GM21526 (cell line): ENCODE measurements around the gene PUS7.
"Not testable (repeated sequence)": the region's sequence is repeated elsewhere in the genome, so short reads cannot be mapped to it uniquely, and the experiment has no call there.

ENCODE experiments used
- ATAC-seq: cut with Tn5 transposase; IDR thresholded peaks from one replicate; pipeline ENCODE4 v1.9.1; 2021; ENCODE audit warnings: moderate library complexity; ENCODE audit not compliant: unreplicated experiment, low FRiP score

The PUS7 gene

GRCh38 chr7:105497016-105497415, 25.1 kb downstream of the PUS7 start:
- no peak for ATAC-seq

DNA sequence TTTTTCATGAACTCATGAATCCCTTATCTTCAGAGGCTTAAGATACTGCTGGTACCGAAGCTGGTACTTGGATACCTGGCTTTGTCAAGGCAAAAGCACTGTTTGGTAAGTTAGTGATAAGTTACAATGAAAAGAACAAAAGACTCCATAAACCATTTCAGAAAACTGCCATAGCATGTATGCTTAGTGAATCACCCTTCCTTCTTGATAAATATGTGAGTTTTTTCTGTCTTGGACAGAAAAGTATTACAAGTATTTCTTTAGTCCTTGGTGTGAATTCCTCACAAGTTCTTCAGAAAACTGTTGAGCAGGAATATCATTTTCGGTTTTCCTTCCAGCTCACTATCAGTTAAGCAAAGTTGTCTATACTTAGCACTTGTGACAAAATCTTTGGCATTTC, 25.6 kb downstream of the PUS7 start:
- ATAC-seq = no peak

DNA sequence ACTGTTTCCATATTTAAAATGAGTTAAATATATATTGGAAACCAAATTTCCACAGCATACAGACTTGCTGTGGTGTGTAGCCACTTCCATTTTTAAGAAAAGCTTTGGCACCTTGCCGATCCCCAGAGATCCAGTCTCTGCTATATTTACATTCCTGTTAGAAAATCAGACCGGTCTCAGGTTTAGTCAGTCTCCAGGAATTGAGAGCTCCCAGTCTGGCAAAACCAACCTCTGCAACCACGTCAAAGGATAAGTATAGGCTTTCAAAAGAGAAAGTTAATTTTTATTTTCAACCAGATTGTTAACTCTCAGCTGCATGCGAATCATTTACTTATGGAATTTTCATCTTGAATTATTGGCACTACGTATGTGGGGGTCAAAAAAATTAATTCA, 28.2 kb downstream of the PUS7 start:
- ATAC-seq = no peak

DNA sequence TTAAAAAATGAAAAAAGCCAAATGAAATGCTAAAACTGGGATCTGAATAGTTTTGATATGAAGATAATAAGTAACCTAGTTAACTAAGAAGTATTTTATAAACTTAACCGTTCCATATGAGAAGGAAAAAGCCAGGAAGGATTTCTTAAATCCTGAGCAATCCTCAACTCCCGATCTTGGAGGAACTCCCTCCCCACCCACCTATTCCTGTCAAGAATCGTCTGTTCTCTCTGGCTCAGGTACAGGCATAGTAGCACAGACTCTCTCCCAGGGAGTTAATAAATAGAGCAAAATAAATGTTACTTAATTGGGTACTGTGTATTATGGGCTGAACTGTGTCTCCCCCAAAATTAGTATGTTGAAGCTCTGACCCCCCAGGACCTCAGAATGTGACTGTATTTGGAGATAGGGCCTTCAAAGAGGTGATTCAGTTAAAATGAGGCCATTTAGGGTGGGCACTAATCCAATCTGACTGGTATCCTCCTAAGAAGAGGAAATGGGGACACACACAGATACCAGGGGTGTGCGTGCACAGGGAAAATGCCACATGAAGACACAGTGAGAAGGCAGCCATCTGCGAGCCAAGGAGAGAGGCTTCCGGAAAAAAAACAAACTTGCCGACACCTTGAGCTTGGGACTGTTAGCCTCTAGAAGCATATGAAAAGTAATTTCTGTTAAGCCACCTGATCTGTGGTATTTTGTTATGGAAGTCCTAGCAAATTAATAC, 28.7 kb downstream of the PUS7 start:
- ATAC-seq = no peak

GRCh38 chr7:105489409-105489808, 32.7 kb downstream of the PUS7 start:
- no peak for ATAC-seq

DNA sequence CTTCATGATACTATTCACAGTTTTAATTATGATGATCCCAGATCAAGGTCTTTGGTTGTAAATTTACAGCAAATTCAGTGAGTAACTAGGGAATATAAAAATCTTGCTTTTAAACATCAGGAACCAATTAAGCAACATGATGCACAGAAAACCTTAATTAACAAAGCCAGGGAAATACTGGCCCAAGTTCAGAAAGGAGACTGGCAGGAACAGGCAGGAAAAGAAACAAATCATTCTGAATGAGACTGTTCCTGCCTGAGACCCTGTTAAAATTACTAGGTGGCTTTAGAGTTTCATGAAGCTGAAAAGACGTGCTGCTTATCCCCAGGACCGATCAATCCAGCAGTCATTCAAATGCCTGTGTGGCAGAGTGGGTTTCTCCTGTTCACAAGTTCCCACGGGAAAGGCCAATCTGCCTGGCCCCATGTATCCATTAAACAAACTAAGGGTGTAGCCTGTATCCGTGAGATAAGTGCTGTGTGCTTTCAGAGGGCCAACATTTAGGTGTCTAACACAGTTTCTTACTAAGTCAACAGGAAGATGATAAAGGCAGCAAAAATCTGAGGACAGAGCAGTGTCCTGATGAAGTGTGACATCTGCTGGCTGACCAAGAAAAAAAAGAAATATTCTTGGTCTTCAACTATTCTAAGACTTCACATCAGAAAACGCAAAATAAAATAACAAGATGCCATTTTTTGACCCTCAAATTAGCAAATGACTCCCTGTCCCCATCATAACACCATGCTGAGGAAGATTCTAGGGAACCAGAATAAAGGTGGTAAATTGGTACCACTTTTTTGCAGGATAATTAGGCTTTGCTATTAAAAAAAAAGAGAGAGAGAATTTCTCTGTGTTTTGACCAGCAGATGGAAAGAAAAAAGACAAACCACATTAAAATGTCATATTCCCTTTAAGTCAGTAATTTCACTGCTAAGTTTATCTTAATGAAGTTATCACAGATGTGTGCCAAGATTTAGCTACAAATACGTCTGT, 34.2 kb downstream of the PUS7 start:
- ATAC-seq = no peak

DNA sequence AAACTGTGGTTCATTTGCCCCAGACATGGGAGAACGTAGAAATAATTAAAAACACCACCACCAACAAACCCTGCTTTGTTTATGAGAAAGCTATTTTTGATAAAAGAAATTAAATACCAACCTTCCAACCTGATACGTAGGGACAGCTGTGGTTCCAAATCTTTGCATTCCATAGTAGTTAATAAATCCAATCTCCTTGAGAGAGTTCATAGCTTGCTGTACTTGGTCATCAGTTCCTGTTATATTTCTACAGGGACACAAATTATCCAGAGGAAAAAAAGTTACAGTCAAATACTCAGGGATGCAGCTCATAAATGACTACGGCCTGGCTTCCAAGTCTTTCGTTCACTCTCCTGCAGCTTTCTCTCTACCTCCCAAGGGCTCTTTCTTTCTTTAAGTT, 41.1 kb downstream of the PUS7 start:
- ATAC-seq = no peak

DNA sequence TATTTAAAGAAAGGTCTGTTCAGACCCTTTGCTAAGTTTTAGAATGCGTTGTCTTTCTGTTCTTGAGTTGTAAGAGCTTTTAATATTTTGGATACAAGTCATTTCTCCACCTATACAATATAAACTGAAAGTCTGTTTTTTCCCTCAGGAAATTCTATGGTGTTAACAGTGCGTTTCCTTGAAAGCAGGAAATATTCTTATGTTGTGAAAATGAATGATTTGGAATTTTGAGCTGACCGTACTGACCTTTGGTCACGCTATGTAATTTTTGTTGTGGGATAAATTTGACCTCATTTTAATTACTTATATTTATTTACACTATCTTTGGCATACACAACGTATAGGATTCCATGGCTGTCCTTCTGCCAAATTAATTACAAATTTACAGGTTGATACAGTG, 43.5 kb downstream of the PUS7 start:
- ATAC-seq = no peak

DNA sequence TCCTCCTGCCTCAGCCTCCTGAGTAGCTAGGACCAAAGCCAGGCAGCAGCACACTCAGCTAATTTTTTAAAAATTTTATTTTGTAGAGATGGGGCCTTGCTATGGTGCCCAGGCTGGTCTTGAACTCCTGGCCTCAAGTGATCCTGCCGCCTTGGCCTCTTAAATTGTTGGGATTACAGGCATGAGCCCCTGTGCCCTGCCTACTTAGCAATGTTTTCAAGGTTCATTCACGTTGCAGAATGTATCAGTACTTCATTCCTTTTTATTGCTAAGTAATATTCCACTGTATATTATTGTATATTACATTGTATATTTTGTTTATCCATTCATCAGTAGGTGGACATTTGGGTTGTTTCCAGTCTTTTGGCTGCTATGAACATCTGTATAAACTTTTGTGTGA, 44.2 kb downstream of the PUS7 start:
- ATAC-seq = no peak

GRCh38 chr7:105474045-105474444, 48.0 kb downstream of the PUS7 start:
- ATAC-seq = no peak

DNA sequence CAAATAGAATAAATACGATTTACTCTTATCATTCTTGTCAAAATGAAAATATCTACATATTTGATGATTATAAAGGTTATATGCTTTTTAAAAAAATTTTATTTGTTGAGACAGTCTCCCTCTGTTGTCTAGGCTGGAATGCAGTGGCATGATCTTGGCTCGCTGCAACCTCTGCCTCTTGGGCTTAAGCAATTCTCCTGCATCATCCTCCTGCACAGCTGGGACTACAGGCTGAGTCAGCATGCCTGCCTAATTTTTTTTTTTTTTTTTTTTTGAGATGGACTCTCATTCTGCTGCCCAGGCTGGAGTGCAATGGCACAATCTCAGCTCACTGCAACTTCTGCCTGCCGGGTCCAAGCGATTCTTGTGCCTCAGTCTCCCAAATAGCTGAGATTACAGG, 48.9 kb downstream of the PUS7 start:
- ATAC-seq = no peak

- ATAC-seq = no peak
These were observed 51.2 kb downstream of the PUS7 start for GRCh38 chr7:105470846-105471245.

GRCh38 chr7:105470090-105470489, 52.0 kb downstream of the PUS7 start:
- ATAC-seq = no peak

GRCh38 chr7:105462765-105463420, 59.2 kb downstream of the PUS7 start:
- ATAC-seq = no peak

- ATAC-seq = no peak
These were observed 60.6 kb downstream of the PUS7 start for GRCh38 chr7:105461518-105461917.

GRCh38 chr7:105457619-105458225, 64.3 kb downstream of the PUS7 start:
- ATAC-seq = no peak

DNA sequence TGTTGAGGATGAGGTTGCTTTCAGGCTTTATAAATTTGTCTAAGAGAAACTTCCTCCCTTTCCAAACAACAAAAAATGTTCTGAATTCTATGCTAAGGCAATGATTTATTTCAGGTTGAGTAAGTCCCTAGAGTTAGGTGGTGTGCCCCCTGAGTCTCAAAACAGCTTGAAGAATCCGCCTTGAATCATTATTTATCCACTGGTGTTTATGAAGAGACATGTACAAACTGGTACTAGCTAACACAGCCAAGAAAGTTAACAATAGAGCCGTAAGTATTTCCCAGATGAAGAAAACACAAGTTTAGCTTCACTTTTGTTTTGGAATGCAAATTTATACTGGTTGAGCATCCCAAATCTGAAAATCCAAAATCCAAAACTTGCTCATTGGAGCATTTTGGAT, 67.2 kb downstream of the PUS7 start:
- no peak for ATAC-seq

DNA sequence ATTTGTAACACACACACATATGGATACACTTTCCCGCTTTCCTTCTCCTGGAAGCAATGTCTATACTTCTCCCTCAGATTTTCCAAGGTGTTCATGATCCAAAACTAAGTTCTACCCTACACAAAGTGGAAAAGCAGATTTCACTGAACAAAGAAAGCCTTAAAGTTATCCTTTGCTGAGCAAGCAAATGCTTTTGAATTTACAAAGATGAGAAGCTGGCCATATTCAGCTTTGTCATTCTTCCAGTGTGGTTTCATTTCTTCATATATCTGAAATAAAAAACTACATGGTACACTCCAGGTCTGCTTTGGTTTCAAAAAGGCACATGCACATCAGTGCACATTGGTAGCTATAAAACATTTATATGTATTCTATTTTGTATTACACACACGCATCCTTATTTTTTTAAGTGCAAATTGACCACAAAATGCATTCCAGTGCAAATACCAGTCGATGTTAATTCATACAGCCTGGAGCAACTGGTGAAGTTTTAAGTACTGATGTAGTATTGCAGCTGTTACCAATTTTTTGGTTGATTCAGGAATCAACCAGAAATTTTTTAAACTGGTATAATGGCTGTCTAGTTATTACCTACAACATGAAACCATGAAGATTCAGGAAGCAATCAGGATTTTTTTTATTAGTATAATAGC, 67.8 kb downstream of the PUS7 start:
- no peak for ATAC-seq

DNA sequence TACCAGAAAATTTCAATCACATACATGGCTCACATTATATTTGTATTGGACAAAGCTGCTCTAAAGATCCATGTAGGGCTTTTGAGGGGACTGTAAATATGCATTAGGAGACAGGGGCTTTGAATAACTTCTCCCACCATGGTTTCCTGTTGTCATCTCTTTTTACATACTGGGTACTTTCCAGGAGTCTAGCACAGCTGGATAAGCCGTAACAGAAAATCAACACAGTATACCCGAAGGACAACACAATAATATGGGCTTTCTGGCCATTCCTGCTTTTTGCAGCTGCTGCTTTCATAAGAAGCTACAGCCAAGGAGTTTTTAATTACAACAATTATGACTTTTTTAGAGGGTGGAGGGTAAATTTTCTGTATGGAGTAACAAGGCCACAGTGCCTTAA, 70.0 kb downstream of the PUS7 start:
- no peak for ATAC-seq

DNA sequence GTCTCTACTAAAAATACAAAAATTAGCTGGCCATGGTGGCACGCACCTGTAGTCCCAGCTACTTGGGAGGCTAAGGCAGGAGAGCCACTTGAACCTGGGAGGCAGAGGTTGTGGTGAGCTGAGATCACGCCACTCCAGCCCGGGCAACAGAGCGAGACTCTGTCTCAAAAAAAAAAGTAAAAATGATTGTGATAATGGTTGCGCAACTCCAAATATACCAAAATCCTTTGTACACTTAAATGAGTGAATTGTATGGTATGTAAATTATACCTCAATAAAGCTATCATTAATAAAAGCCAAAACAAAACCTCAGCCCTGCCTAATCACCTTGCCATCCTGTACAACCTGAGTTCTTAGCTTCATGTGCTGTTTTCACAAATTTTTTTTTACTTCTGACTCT, 71.2 kb downstream of the PUS7 start:
- ATAC-seq = not testable (repeated sequence)
